Mesenchymal stem cell (in vitro differentiated cells and primary cell): Measurements from ENCODE around the gene ARMC2.

ENCODE experiments used
- DNase-seq: peaks from one replicate; pipeline ENCODE4 v3.0.0-alpha.2; 2013
- H2AFZ ChIP-seq: one replicate; pipeline ENCODE4 v1.6.1; 2013; ENCODE audit warnings: low read depth, mild to moderate bottlenecking, control low read depth, inconsistent platforms, low read length, moderate library complexity
- H2AK5ac ChIP-seq: 2 replicates; pipeline ENCODE4 v1.6.1; 2013; ENCODE audit warnings: low read length, moderate library complexity, mild to moderate bottlenecking, inconsistent platforms; ENCODE audit not compliant: severe bottlenecking
- H2BK120ac ChIP-seq: one replicate; pipeline ENCODE4 v1.6.1; 2013; ENCODE audit warnings: low read depth, mild to moderate bottlenecking, inconsistent platforms, low read length, moderate library complexity
- H2BK12ac ChIP-seq, 2 experiments: one replicate each; pipeline ENCODE4 v1.6.1; 2013; ENCODE audit warnings: inconsistent platforms in 2 of 2, low read length in 2 of 2, mild to moderate bottlenecking in 2 of 2, moderate library complexity in 2 of 2, control low read depth in 1 of 2
- H2BK15ac ChIP-seq: one replicate; pipeline ENCODE4 v1.6.1; 2013; ENCODE audit warnings: mild to moderate bottlenecking, low read depth, inconsistent platforms; ENCODE audit not compliant: poor library complexity, severe bottlenecking
- H2BK5ac ChIP-seq: 2 replicates; pipeline ENCODE4 v1.6.1; 2013; ENCODE audit warnings: low read depth, mild to moderate bottlenecking, low read length, control low read depth, inconsistent platforms; ENCODE audit not compliant: poor library complexity, severe bottlenecking
- H3K14ac ChIP-seq, 2 experiments: one replicate each; pipeline ENCODE4 v1.6.1; 2013; ENCODE audit warnings: inconsistent platforms in 2 of 2, low read length in 2 of 2, control low read depth in 1 of 2, mild to moderate bottlenecking in 1 of 2, moderate library complexity in 1 of 2
- H3K18ac ChIP-seq, 2 experiments: one replicate each; pipeline ENCODE4 v1.6.1; 2013; ENCODE audit warnings: inconsistent platforms in 2 of 2, low read length in 2 of 2, control low read depth in 1 of 2, low read depth in 1 of 2, mild to moderate bottlenecking in 1 of 2
- H3K23ac ChIP-seq, 2 experiments: one replicate each; pipeline ENCODE4 v1.6.1; 2013; ENCODE audit warnings: inconsistent platforms in 2 of 2, low read length in 2 of 2, mild to moderate bottlenecking in 2 of 2, moderate library complexity in 2 of 2, control low read depth in 1 of 2
- H3K27ac ChIP-seq: 2 replicates; pipeline ENCODE4 v1.5.1; 2013; ENCODE audit warnings: mild to moderate bottlenecking, moderate library complexity, low read length, control low read depth, inconsistent platforms; ENCODE audit not compliant: poor library complexity, severe bottlenecking
- H3K27me3 ChIP-seq, 2 experiments: 2 replicates each; pipeline versions ENCODE4 v1.6.1 to v1.7.0; 2013; ENCODE audit warnings: low read length in 2 of 2, mild to moderate bottlenecking in 2 of 2, moderate library complexity in 2 of 2, control low read depth in 1 of 2, inconsistent platforms in 1 of 2; ENCODE audit not compliant: control insufficient read depth in 1 of 2, insufficient read depth in 1 of 2
- H3K36me3 ChIP-seq, 2 experiments: 2 replicates each; pipeline versions ENCODE4 v1.6.1 to v1.7.0; 2013; ENCODE audit warnings: low read length in 2 of 2, control low read depth in 1 of 2, inconsistent platforms in 1 of 2, low read depth in 1 of 2, mild to moderate bottlenecking in 1 of 2; ENCODE audit not compliant: insufficient read depth in 2 of 2, control insufficient read depth in 1 of 2
- H3K4ac ChIP-seq, 2 experiments: one replicate each; pipeline ENCODE4 v1.6.1; 2013; ENCODE audit warnings: inconsistent platforms in 2 of 2, low read length in 2 of 2, mild to moderate bottlenecking in 2 of 2, moderate library complexity in 2 of 2, control low read depth in 1 of 2, low read depth in 1 of 2
- H3K4me1 ChIP-seq: 2 replicates; pipeline ENCODE4 v1.6.1; 2013; ENCODE audit warnings: low read depth, low read length, control low read depth; ENCODE audit not compliant: control insufficient read depth, insufficient read depth
- H3K4me2 ChIP-seq: 2 replicates; pipeline ENCODE4 v1.6.1; 2013; ENCODE audit warnings: low read length, mild to moderate bottlenecking, inconsistent platforms; ENCODE audit not compliant: poor library complexity, severe bottlenecking
- H3K4me3 ChIP-seq, 2 experiments: 2 replicates each; pipeline versions ENCODE4 v1.5.1 to v1.7.0; 2013; ENCODE audit warnings: low read length in 2 of 2, mild to moderate bottlenecking in 2 of 2, control low read depth in 1 of 2, low read depth in 1 of 2; ENCODE audit not compliant: insufficient read depth in 1 of 2
- H3K79me1 ChIP-seq: replicated peaks from 2 replicates; pipeline ENCODE4 v1.6.1; 2013; ENCODE audit warnings: mild to moderate bottlenecking, control low read depth, low read length, inconsistent platforms; ENCODE audit not compliant: poor library complexity, severe bottlenecking
- H3K9ac ChIP-seq: 2 replicates; pipeline ENCODE4 v1.7.0; 2013; ENCODE audit warnings: mild to moderate bottlenecking, low read length, moderate library complexity
- H3K9me3 ChIP-seq: 2 replicates; pipeline ENCODE4 v1.7.0; 2013; ENCODE audit warnings: mild to moderate bottlenecking, low read length; ENCODE audit not compliant: control insufficient read depth
- H4K8ac ChIP-seq: one replicate; pipeline ENCODE4 v1.6.1; 2013; ENCODE audit warnings: inconsistent platforms, mild to moderate bottlenecking, low read length, moderate library complexity
- H4K91ac ChIP-seq: one replicate; pipeline ENCODE4 v1.6.1; 2013; ENCODE audit warnings: mild to moderate bottlenecking, low read length, inconsistent platforms
- WGBS: methylation state at CpG from one replicate; pipeline ENCODE4 v1.1.7; 2013; ENCODE audit warnings: mixed read lengths; 5-methylcytosine and 5-hydroxymethylcytosine counted together

Gene ARMC2

DNA sequence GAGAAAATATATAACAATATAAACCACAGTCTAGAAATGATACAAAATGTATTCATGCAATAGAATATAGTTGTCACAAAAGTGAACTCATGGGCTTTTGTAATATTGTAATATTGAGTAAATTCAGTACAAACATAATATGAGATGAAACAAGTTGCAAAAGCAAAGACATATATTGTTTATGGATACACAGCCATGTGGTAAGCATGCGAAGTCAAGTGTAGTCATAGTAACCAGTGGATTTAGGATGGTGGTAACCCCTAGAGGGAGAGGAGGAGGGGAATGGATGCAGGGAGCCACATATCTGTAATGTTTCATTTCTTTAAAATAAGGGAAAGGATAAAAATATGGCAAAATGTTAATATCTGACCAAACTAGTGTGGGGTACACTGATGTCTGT is 47.3 kb downstream of the ARMC2 start:
- peak overlapping the region in 1 of 2 experiments; percentile 85 for H3K18ac ChIP-seq
- H3K4me3 ChIP-seq = no peak overlapping the region
- 66% methylated on average over 1 of the region's 1 CpG for WGBS

DNA sequence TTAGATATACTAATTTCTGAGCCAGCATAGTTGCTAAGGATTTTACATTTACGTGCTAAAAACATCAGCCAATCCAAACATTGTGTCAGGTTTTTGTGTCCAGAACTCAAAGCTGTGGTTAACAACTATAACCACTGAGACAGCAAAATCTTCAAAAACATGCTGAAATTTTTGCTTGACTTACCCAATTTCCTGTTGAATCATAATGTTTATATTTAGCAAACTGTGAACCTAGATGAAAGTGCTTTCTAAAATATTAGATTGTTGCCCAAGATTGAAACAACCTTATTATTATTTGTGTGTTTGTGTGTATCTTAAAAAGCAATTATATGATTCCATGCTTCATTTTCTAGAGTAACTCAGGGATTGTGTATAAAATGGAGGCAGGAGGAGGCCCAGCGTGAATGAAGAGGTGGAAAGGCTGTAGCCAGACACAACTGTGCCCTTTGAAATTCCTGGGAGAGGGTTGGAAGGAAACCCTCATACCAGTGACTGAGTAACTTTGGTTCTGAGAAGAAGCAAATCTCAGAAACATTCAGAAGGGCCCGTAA is 48.0 kb downstream of the ARMC2 start:
- WGBS = 11% methylated on average over 2 of the region's 3 CpGs
- Histone ChIP-seq H4K8ac (peak overlapping the region; percentile 60), H3K79me1 (peaks cover 3% of the 10 kb centered on the region), H2BK120ac (peak overlapping the region; percentile 89), H3K27me3 (no peaks in the 10 kb centered on the region), H3K4me1 (peaks cover 1% of the 10 kb centered on the region), H2BK12ac (no peak overlapping the region), H2BK15ac (no peak overlapping the region), H3K27ac (peak overlapping the region; percentile 98), H3K14ac (no peak overlapping the region), H2AFZ (no peak overlapping the region), H3K9ac (peak overlapping the region; percentile 91), H3K9me3 (no peaks in the 10 kb centered on the region), H3K18ac (peak overlapping the region in 1 of 2 experiments; percentile 48), H4K91ac (no peak overlapping the region), H3K23ac (no peak overlapping the region), H3K4ac (no peak overlapping the region), H3K4me2 (no peak overlapping the region), H2AK5ac (no peak overlapping the region), H3K4me3 (no peak overlapping the region), H2BK5ac (no peak overlapping the region), H3K36me3 (peaks cover 0 to 4% of the 10 kb centered on the region in 2 experiments)
- DNase-seq = peak; percentile 91

More for the DNA sequence above, 47.3 kb downstream of the ARMC2 start:
- Histone ChIP-seq H2BK12ac (peak overlapping the region in 1 of 2 experiments; percentile 38), H3K79me1 (peaks cover 3% of the 10 kb centered on the region), H3K23ac (no peak overlapping the region), H3K9ac (peak overlapping the region; percentile 91), H2BK5ac (peak overlapping the region; percentile 60), H3K4ac (peak overlapping the region in 1 of 2 experiments; percentile 40), H2BK120ac (no peak overlapping the region), H3K14ac (no peak overlapping the region), H3K36me3 (peaks cover 0 to 4% of the 10 kb centered on the region in 2 experiments), H3K4me2 (no peak overlapping the region), H2AFZ (no peak overlapping the region), H3K27me3 (no peaks in the 10 kb centered on the region), H2AK5ac (peak overlapping the region; percentile 61), H3K9me3 (no peaks in the 10 kb centered on the region), H4K8ac (no peak overlapping the region), H4K91ac (no peak overlapping the region), H2BK15ac (no peak overlapping the region), H3K4me1 (peaks cover 1% of the 10 kb centered on the region), H3K27ac (peak overlapping the region; percentile 81)
- peak; percentile 77 for DNase-seq

DNA sequence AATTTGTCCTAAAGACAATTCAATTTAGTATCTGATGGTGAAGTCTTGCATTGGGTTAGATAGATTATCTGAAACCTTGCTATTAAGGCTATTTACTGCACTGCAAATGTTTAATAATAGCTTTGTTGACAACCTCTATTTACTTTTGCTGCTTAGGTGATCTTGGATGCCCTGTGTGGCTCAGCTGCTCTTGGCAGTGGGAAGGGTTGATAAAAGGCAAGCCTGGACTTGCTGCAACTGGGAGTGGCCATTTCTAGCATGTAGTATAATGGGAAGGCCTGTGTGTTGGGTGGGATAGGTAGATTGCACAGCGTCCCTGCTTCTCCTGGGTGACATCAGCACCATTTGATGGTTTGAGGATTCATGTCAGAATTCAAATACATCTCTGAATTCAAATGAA is 49.1 kb downstream of the ARMC2 start:
- no peak overlapping the region for H2BK5ac ChIP-seq
- H2AK5ac ChIP-seq = no peak overlapping the region
- peaks cover 0 to 4% of the 10 kb centered on the region in 2 experiments for H3K36me3 ChIP-seq
- no peak overlapping the region for H4K91ac ChIP-seq
- no peak overlapping the region for H2BK120ac ChIP-seq
- no peak overlapping the region for H2BK12ac ChIP-seq
- no peak overlapping the region for H3K4me2 ChIP-seq
- H3K14ac ChIP-seq = no peak overlapping the region
- H3K27me3 ChIP-seq = no peaks in the 10 kb centered on the region
- peak overlapping the region; percentile 84 for H3K27ac ChIP-seq
- H3K79me1 ChIP-seq = peaks cover 3% of the 10 kb centered on the region
- no peak overlapping the region for H3K23ac ChIP-seq
- H4K8ac ChIP-seq = peak overlapping the region; percentile 81
- no peak overlapping the region for H2AFZ ChIP-seq
- peak overlapping the region; percentile 91 for H3K9ac ChIP-seq
- no peak overlapping the region for H3K4ac ChIP-seq
- H3K9me3 ChIP-seq = no peaks in the 10 kb centered on the region
- peak overlapping the region in 1 of 2 experiments; percentile 34 for H3K18ac ChIP-seq
- no peak overlapping the region for H3K4me3 ChIP-seq
- no CpG with 5 or more reads among the region's 1 CpG for WGBS
- peaks cover 1% of the 10 kb centered on the region for H3K4me1 ChIP-seq
- H2BK15ac ChIP-seq = no peak overlapping the region
- peak; percentile 13 for DNase-seq

DNA sequence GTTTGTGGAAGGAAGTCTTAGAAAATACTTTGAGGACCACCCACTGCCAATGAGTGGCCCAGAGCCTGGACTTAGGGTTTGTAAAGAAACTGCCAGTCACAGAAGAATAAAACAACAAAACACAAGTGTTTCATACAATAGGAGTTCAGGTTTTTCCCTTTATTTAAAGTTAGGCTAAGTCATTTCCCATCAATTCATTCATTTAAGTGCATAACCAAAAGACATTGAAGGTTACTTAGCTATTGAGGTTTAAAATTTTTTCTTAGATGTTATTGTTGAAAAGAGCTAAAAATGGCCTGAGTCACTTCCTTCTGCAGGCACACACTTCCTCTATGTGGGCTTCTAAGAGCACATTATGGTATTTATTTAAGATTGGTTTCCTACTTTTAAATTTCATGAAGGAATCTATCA is 54.2 kb downstream of the ARMC2 start:
- H2BK15ac ChIP-seq = no peak overlapping the region

More for the DNA sequence above, 54.2 kb downstream of the ARMC2 start:
- Histone ChIP-seq H2BK12ac (no peak overlapping the region), H4K91ac (no peak overlapping the region), H3K14ac (no peak overlapping the region), H2AFZ (no peak overlapping the region), H3K18ac (no peak overlapping the region), H3K23ac (no peak overlapping the region), H3K36me3 (peaks cover 0 to 4% of the 10 kb centered on the region in 2 experiments), H3K4me3 (no peak overlapping the region), H3K9me3 (no peaks in the 10 kb centered on the region), H3K4ac (no peak overlapping the region), H3K4me1 (no peaks in the 10 kb centered on the region), H4K8ac (no peak overlapping the region), H3K79me1 (no peaks in the 10 kb centered on the region), H3K9ac (no peak overlapping the region), H2AK5ac (no peak overlapping the region), H2BK5ac (no peak overlapping the region), H3K27ac (no peak overlapping the region), H3K4me2 (no peak overlapping the region), H3K27me3 (no peaks in the 10 kb centered on the region), H2BK120ac (no peak overlapping the region)
- peak; percentile 22 for DNase-seq
